ENCODE results near the gene MICAL2. TPM values are rescaled to one million over a fixed set of nuclear protein-coding genes. Genes with fewer than 3 reads are reported as not detected.

MICAL2 gene
- total RNA-seq, 1 donor from 2014 or later = 0.27 TPM

- Mint-ChIP-seq H3K9me3 (no peaks in the 10 kb centered on the region), H3K4me1 (no peaks in the 10 kb centered on the region), H3K4me3 (no peak overlapping the region), H3K36me3 (ENCODE audit: low read depth) (no peaks in the 10 kb centered on the region), H3K27me3 (peaks cover 5% of the 10 kb centered on the region), H3K27ac (no peak overlapping the region)
- intact Hi-C loops (cut with micrococcal nuclease) = no loop called here
- no peak for TF ChIP-seq CTCF (IDR thresholded peaks at IDR 0.05)
- ChIA-PET POLR2A (interaction anchor here (0.5 kb wide), 1 partner anchor 656 kb away, joined by 3 read pairs; no protein-coding TSS in a partner anchor), CTCF (no interaction called here)
- ATAC-seq (ENCODE audit: low read depth) (no peak), DNase-seq (no peak)
Measured at GRCh38 chr11:12266132-12266531, 155.7 kb downstream of the MICAL2 start.

- CTCF ChIA-PET = no interaction called here
- no peaks in the 10 kb centered on the region for H3K9me3 Mint-ChIP-seq
- no peak for TF ChIP-seq CTCF (IDR thresholded peaks at IDR 0.05)
Measured at GRCh38 chr11:12266943-12267342, 156.6 kb downstream of the MICAL2 start.

GRCh38 chr11:12267921-12268320 is 157.5 kb downstream of the MICAL2 start:
- DNase-seq (no peak), ATAC-seq (ENCODE audit: low read depth) (no peak)
- CTCF ChIA-PET = no interaction called here
- no peak for TF ChIP-seq CTCF (IDR thresholded peaks at IDR 0.05)
- H3K36me3 Mint-ChIP-seq (ENCODE audit: low read depth) = no peaks in the 10 kb centered on the region
- no peaks in the 10 kb centered on the region for H3K4me1 Mint-ChIP-seq
- no peak overlapping the region for H3K4me3 Mint-ChIP-seq
- no peaks in the 10 kb centered on the region for H3K9me3 Mint-ChIP-seq
- peaks cover 5% of the 10 kb centered on the region for H3K27me3 Mint-ChIP-seq
- POLR2A ChIA-PET = no interaction called here
- intact Hi-C loops (cut with micrococcal nuclease) = no loop called here
- H3K27ac Mint-ChIP-seq = no peak overlapping the region

More at GRCh38 chr11:12266943-12267342, 156.6 kb downstream of the MICAL2 start:
- no peak overlapping the region for H3K27ac Mint-ChIP-seq
- ATAC-seq (ENCODE audit: low read depth) = no peak
- no peak overlapping the region for H3K4me3 Mint-ChIP-seq
- H3K4me1 Mint-ChIP-seq = no peaks in the 10 kb centered on the region
- POLR2A ChIA-PET = interaction anchor here (0.5 kb wide), 1 partner anchor 655 kb away, joined by 3 read pairs; no protein-coding TSS in a partner anchor
- H3K27me3 Mint-ChIP-seq = peaks cover 5% of the 10 kb centered on the region
- DNase-seq = no peak
- intact Hi-C loops (cut with micrococcal nuclease) = no loop called here
- H3K36me3 Mint-ChIP-seq (ENCODE audit: low read depth) = no peaks in the 10 kb centered on the region

- peaks cover 5% of the 10 kb centered on the region for H3K27me3 Mint-ChIP-seq
- H3K27ac Mint-ChIP-seq = no peak overlapping the region
- ATAC-seq (ENCODE audit: low read depth) (no peak), DNase-seq (no peak)
- ChIA-PET CTCF (no interaction called here), POLR2A (no interaction called here)
- H3K9me3 Mint-ChIP-seq = no peaks in the 10 kb centered on the region
- no peak overlapping the region for H3K4me3 Mint-ChIP-seq
- no peaks in the 10 kb centered on the region for H3K4me1 Mint-ChIP-seq
- TF ChIP-seq CTCF (IDR thresholded peaks at IDR 0.05) = no peak
- no peaks in the 10 kb centered on the region for H3K36me3 Mint-ChIP-seq (ENCODE audit: low read depth)
- intact Hi-C loops (cut with micrococcal nuclease) = no loop called here
Measured at GRCh38 chr11:12269104-12269441, 158.7 kb downstream of the MICAL2 start.

GRCh38 chr11:12269446-12270214 is 159.2 kb downstream of the MICAL2 start:
- no peak for ATAC-seq (ENCODE audit: low read depth)
- Mint-ChIP-seq H3K27ac (no peak overlapping the region), H3K4me3 (no peak overlapping the region), H3K4me1 (no peaks in the 10 kb centered on the region), H3K36me3 (ENCODE audit: low read depth) (no peaks in the 10 kb centered on the region), H3K9me3 (no peaks in the 10 kb centered on the region), H3K27me3 (peaks cover 5% of the 10 kb centered on the region)
- POLR2A ChIA-PET = no interaction called here
- no peak for DNase-seq
- no peak for TF ChIP-seq CTCF (IDR thresholded peaks at IDR 0.05)
- CTCF ChIA-PET = no interaction called here
- intact Hi-C loops (cut with micrococcal nuclease) = no loop called here

Data from activated B cell treated with CpG ODN at 0.5 μM for 24 hours (primary cell).